ENCODE measurements around the gene LYST.

GRCh38 chr1:235906436-235906835 is 39.7 kb upstream of the LYST start:
- TF ChIP-seq, protein P1, sequence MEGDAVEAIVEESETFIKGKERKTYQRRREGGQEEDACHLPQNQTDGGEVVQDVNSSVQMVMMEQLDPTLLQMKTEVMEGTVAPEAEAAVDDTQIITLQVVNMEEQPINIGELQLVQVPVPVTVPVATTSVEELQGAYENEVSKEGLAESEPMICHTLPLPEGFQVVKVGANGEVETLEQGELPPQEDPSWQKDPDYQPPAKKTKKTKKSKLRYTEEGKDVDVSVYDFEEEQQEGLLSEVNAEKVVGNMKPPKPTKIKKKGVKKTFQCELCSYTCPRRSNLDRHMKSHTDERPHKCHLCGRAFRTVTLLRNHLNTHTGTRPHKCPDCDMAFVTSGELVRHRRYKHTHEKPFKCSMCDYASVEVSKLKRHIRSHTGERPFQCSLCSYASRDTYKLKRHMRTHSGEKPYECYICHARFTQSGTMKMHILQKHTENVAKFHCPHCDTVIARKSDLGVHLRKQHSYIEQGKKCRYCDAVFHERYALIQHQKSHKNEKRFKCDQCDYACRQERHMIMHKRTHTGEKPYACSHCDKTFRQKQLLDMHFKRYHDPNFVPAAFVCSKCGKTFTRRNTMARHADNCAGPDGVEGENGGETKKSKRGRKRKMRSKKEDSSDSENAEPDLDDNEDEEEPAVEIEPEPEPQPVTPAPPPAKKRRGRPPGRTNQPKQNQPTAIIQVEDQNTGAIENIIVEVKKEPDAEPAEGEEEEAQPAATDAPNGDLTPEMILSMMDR (IDR thresholded peaks at IDR 0.05), result no peak
- TF ChIP-seq POLR2A (IDR thresholded peaks at IDR 0.05), result no peak
- no peak for TF ChIP-seq POLR2AphosphoS5 (IDR thresholded peaks at IDR 0.05)

Measured in prostate gland (tissue), 2 donors.